Transverse colon (tissue), 4 donors: ENCODE data around the gene ARVCF. TPM values are rescaled to one million over a fixed set of nuclear protein-coding genes. Genes with fewer than 3 reads are reported as not detected.

ENCODE experiments used
- DNase-seq: peaks from one replicate; pipeline ENCODE4 v3.0.0-alpha.2; 2019
- H3K27ac ChIP-seq, 4 donors: fragments of 200-600 bp; sonication (generic); 2 replicates each; pipeline ENCODE4 v1.5.1; 2016 to 2018; ENCODE audit warnings: inconsistent platforms in 4 of 4
- H3K27me3 ChIP-seq: fragments of 200-600 bp; sonication (generic); 2 replicates; pipeline ENCODE4 v1.5.1; 2017; ENCODE audit warnings: inconsistent platforms
- H3K36me3 ChIP-seq, 4 donors: fragments of 200-600 bp; sonication (generic); 2 replicates each; pipeline ENCODE4 v1.5.1; 2017 to 2019; ENCODE audit warnings: inconsistent platforms in 4 of 4
- H3K4me1 ChIP-seq, 4 donors: fragments of 200-600 bp; sonication (generic); 2 replicates each; pipeline ENCODE4 v1.5.1; 2017 to 2020; ENCODE audit warnings: inconsistent platforms in 4 of 4
- H3K4me3 ChIP-seq, 4 donors: fragments of 200-600 bp; sonication (generic); 1 replicate in 1 of 4; 2 replicates in 3 of 4; pipeline versions ENCODE4 v1.5.1 to v1.6.1; 2017 to 2019; ENCODE audit warnings: inconsistent platforms in 4 of 4
- H3K9me3 ChIP-seq, 2 donors: fragments of 200-600 bp; sonication (generic); 2 replicates each; pipeline ENCODE4 v1.5.1; 2017 to 2019; ENCODE audit warnings: inconsistent platforms in 2 of 2
- EP300 ChIP-seq: sonication (generic); formaldehyde crosslinking; IDR thresholded peaks from one replicate; pipeline ENCODE4 v1.6.1; 2017; ENCODE audit warnings: antibody characterized with exemption, low read depth
- POLR2A ChIP-seq: fragments of 450-650 bp; IDR thresholded peaks from one replicate; pipeline ENCODE4 v1.6.1; 2016; ENCODE audit warnings: antibody characterized with exemption, mild to moderate bottlenecking, moderate library complexity
- POLR2AphosphoS5 ChIP-seq, 3 donors: sonication (generic); formaldehyde crosslinking; IDR thresholded peaks; one replicate each; pipeline ENCODE4 v1.6.1; 2016; ENCODE audit warnings: antibody characterized with exemption in 3 of 3
- WGBS, 2 donors: methylation state at CpG; one replicate each; pipeline ENCODE4 v1.1.5; 2018; ENCODE audit warnings: low coverage in 1 of 2; 5-methylcytosine and 5-hydroxymethylcytosine counted together
- in situ Hi-C, 4 donors: fragments of 200-750 bp; cut with MboI; loops; one replicate each; pipeline versions ENCODE4 v1.15.0 to v1.15.1; 2017; ENCODE audit warnings: low sequenced_read_pairs in 3 of 4, low pct_ligation_motif_present in 1 of 4, low pct_unique_long_range_greater_than_20kb in 1 of 4
- intact Hi-C: fragments of 100-400 bp; cut with DNase I; formaldehyde crosslinking; loops from one replicate; pipeline ENCODE4 v1.15.1; 2023; ENCODE audit warnings: low total_unique reads
- total RNA-seq, 4 donors: library from RNA; depleted of rRNA; stranded (reverse); fragments of >200 nt; gene quantifications; one replicate each; pipeline ENCODE4 v1.1.0, GENCODE V29; 2016
- TF ChIP-seq, protein P1 (sequence below), 5 experiments: fragments of 200-600 bp in 3 of 5; fragments of 450-650 bp in 2 of 5; sonication (generic) in 3 of 5; IDR thresholded peaks; 1 replicate in 2 of 5; 2 replicates in 3 of 5; pipeline ENCODE4 v1.5.1; 2016 to 2017; ENCODE audit warnings: antibody characterized with exemption in 5 of 5, inconsistent platforms in 3 of 5, mild to moderate bottlenecking in 2 of 5, moderate library complexity in 1 of 5

The ARVCF gene
- total RNA-seq, 4 donors from 2014 or later = 15.3 to 81.6 (median 19.3) TPM

DNA sequence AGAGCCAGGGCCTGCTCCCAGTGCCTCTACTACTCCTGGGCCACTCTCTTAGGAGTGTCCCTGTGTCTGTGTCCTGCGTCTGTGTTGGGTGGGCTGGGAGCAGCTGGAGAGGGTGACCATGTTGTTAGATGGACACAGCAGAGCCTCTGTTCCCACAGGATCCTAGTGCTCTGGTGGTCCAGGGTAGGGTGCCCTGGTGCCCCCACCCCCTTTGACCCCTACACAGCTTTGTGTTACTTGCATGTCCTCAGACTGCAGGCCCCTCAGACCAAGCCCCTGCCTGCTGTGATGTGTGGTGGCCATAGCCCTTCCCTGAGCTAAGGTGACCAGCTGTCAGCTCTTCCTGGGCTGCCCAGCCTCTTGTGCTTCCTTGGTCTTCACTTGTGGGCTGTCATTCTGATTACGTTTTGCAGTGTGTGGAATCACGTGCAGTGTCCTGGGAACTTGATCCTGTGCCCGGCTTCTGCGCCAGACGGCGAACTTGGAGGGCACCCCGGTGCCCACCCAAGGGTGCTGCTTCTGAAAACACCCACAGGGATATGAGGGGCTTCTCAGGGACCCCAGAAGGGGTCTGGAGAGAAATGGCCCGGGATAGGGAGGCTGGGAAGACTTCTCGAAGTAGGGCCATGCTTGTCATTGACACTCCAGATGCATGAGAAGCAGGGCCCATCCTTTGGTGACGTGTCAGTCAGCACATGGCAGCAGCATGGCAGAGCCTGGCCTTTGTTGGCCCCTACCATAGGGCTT, 5.8 kb upstream of the ARVCF start:
- no peak for TF ChIP-seq POLR2A
- no peak for TF ChIP-seq EP300
- TF ChIP-seq POLR2AphosphoS5 (IDR thresholded peaks at IDR 0.05) = no peak
- H3K9me3 ChIP-seq = no peaks in the 10 kb centered on the region
- DNase-seq = no peak
- H3K27me3 ChIP-seq = peaks cover 5% of the 10 kb centered on the region
- H3K4me3 ChIP-seq = peak overlapping the region in 2 of 4 donors; percentile 86 to 87
- H3K27ac ChIP-seq = peak overlapping the region; percentile 81 to 93 (median 89)
- in situ Hi-C loops (loop anchor here in 1 of 4 donors (10.0 kb wide), 1 partner anchor 58 kb away; no protein-coding TSS in a partner anchor), intact Hi-C loops (no loop called here)
- WGBS, 2 donors = 88% methylated on average over 11 of the region's 11 CpGs; no CpG with 5 or more reads in 1 of the 2 donors
- peaks cover 15 to 24% (median 22%) of the 10 kb centered on the region in 4 donors for H3K4me1 ChIP-seq
- no peaks in the 10 kb centered on the region for H3K36me3 ChIP-seq

DNA sequence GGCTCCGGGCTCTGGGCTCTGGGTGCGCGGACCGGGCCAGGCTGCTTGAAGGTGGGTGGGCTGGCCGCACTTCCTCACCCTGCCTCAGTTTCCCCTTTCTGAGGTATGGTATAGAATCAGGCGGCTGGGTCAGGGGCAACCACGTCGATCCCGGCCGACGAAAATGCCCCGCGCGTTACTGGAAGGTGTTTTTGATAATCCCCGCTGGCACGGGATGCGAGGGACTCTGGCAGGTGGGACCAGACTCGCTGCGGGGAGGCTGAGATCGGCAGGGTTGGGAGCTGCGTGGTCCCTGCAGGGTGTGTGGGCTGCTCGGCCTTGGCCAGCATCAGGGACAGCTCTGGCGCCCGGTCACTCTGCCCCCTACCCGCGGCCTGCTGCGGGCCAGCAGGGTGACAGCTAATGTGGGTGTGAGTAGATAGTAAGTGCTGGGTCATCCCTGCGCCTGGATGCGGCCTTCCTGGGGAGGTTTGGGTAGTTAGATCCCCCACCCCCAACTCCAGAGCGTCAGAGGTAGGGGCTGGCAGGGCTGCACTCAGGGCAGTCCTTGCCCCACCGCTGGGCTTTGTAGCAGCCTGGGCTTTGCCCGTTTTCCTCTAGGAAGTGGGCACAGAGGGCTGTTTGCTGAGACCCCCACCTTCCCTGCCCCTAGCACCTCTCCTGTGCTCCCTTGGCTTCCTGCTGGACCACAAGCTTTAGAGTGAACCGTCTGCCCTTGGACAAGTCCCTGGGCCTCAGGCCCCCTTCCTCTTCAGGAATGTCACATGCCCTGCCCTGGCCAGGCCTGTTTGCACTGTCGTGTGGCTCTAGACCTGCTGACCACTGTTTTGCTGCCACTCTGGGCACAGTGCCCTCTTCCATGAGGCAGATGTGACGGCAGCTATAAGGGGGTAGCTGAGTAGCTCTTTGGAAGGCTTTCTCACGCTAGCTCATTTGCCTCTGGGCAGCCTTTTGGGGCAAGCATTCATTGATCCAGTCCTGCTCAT, 4.9 kb upstream of the ARVCF start:
- peak; percentile 42 for DNase-seq
- 5% methylated on average over 29 of the region's 36 CpGs; no CpG with 5 or more reads in 1 of the 2 donors for WGBS, 2 donors
- H3K27ac ChIP-seq = peak overlapping the region; percentile 81 to 93 (median 89)
- no peak for TF ChIP-seq POLR2AphosphoS5 (IDR thresholded peaks at IDR 0.05)
- TF ChIP-seq EP300 = no peak
- no peak for TF ChIP-seq POLR2A
- TF ChIP-seq, protein P1, sequence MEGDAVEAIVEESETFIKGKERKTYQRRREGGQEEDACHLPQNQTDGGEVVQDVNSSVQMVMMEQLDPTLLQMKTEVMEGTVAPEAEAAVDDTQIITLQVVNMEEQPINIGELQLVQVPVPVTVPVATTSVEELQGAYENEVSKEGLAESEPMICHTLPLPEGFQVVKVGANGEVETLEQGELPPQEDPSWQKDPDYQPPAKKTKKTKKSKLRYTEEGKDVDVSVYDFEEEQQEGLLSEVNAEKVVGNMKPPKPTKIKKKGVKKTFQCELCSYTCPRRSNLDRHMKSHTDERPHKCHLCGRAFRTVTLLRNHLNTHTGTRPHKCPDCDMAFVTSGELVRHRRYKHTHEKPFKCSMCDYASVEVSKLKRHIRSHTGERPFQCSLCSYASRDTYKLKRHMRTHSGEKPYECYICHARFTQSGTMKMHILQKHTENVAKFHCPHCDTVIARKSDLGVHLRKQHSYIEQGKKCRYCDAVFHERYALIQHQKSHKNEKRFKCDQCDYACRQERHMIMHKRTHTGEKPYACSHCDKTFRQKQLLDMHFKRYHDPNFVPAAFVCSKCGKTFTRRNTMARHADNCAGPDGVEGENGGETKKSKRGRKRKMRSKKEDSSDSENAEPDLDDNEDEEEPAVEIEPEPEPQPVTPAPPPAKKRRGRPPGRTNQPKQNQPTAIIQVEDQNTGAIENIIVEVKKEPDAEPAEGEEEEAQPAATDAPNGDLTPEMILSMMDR (IDR thresholded peaks at IDR 0.05) = no peak
- H3K4me3 ChIP-seq = peak overlapping the region; percentile 80 to 92 (median 86)
- peaks cover 7% of the 10 kb centered on the region for H3K27me3 ChIP-seq
- H3K4me1 ChIP-seq = peaks cover 19 to 29% (median 26%) of the 10 kb centered on the region in 4 donors
- in situ Hi-C loops (loop anchor here in 1 of 4 donors (10.0 kb wide), 1 partner anchor 57 kb away; no protein-coding TSS in a partner anchor), intact Hi-C loops (no loop called here)
- no peaks in the 10 kb centered on the region for H3K9me3 ChIP-seq
- no peaks in the 10 kb centered on the region for H3K36me3 ChIP-seq

DNA sequence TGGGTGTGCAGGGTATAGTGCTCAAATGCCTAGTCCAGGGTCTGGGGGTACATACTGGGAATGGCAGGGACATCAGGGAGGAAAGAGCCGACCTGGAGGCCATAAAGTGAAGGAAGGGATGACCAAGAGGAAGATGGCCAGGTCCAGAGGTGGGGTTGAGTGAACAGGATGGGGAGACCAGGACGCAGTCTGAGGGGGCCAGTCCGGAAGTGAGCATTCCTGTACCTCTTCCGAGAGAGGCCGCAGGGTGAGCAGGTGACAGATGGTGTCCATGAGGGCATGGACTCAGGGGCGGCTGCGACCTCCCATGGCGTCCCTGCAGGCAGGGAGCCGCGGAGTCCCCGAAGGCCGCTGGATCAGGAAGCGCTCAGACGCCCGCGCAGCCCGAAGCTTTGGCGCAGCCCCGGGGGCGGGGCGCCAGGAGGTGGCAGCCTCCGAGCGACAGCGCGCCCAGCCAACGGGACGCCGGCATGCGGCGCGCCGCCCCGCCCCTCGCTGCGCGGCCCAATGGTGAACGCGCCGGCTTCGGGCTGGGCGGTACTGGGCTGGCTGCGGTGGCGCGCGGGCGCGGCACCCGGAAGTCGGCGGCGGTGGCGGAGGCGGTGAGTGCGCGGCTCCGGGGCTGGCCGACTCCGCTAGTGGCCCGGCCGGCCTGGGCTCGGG, 4.0 kb upstream of the ARVCF start, which contains the start of gene TANGO2:
Gene TANGO2, plus strand, starts transcription at position 578 of the 663 bp plus-strand sequence. CDS start 15,689 bp downstream, outside the sequence.
- no peaks in the 10 kb centered on the region for H3K36me3 ChIP-seq
- 1% methylated on average over 19 of the region's 61 CpGs; no CpG with 5 or more reads in 1 of the 2 donors for WGBS, 2 donors
- intact Hi-C loops = no loop called here
- peak within 1 kb of the TSS; percentile 81 to 93 (median 89) for H3K27ac ChIP-seq
- no peaks in the 10 kb centered on the region for H3K9me3 ChIP-seq
- peaks cover 19 to 37% (median 31%) of the 10 kb centered on the region in 4 donors for H3K4me1 ChIP-seq
- peaks cover 15% of the 10 kb centered on the region for H3K27me3 ChIP-seq
- TF ChIP-seq POLR2AphosphoS5 (IDR thresholded peaks at IDR 0.05) (peak; percentile 50 to 86 (median 85)), POLR2A (peak; percentile 75)
- TF ChIP-seq, protein P1 (IDR thresholded peaks at IDR 0.05) = no peak
- peak within 1 kb of the TSS; percentile 80 to 92 (median 86) for H3K4me3 ChIP-seq
- in situ Hi-C loops = loop anchor here in 1 of 4 donors (10.0 kb wide), 1 partner anchor 56 kb away; no protein-coding TSS in a partner anchor
- DNase-seq = peak; percentile 95
